Endothelial cell of umbilical vein (primary cell): ENCODE results near the gene TECTA. TPM values are rescaled to one million over a fixed set of nuclear protein-coding genes. Genes with fewer than 3 reads are reported as not detected.
A peak's percentile ranks its signal among the peaks of the same experiment; 100 is the strongest.

Experiments used
- BruUV-seq: library from RNA; stranded (reverse); fragments of 400-500 nt; replicated peaks from 2 replicates; lab custom pipeline; 2021; lab: Mats Ljungman, UMichigan
- CTCF ChIA-PET: fragments of 300-600, 350-600 bp; sonication (Branson Sonifier 250); formaldehyde crosslinking; loops from one replicate; lab custom pipeline; 2021; ENCODE audit warnings: antibody characterized with exemption, inconsistent platforms; lab: Charles Lee
- POLR2A ChIA-PET: fragments of 300-600, 350-600 bp; sonication (Branson Sonifier 250); formaldehyde crosslinking; loops from one replicate; lab custom pipeline; 2021; ENCODE audit warnings: antibody characterized with exemption, inconsistent platforms; lab: Charles Lee
- DNase-seq: peaks from one replicate; pipeline ENCODE4 v3.0.0-alpha.2; 2011; ENCODE audit warnings: low read depth, low spot score
- FAIRE-seq: peaks from 2 replicates; lab custom pipeline; 2011; peaks lifted over from hg19 to GRCh38; lab: Jason Lieb, UNC
- H2AFZ ChIP-seq: 2 replicates; pipeline ENCODE4 v1.6.0; 2012; ENCODE audit warnings: low read depth, low read length, control low read depth, inconsistent platforms
- H3K27ac ChIP-seq: 2 replicates; pipeline ENCODE4 v1.5.1; 2011; ENCODE audit warnings: low read depth, mild to moderate bottlenecking, control low read depth, low read length, moderate library complexity; ENCODE audit not compliant: insufficient read depth
- H3K27me3 ChIP-seq, 2 experiments: 2 replicates each; pipeline versions ENCODE4 v1.6.0 to v1.6.1; 2011; ENCODE audit warnings: low read length in 2 of 2, mixed read lengths in 1 of 2; ENCODE audit not compliant: control insufficient read depth in 2 of 2, insufficient read depth in 2 of 2
- H3K36me3 ChIP-seq, 2 experiments: 2 replicates in 1 of 2; 3 replicates in 1 of 2; pipeline ENCODE4 v1.5.1; 2011; ENCODE audit warnings: low read length in 2 of 2, mild to moderate bottlenecking in 1 of 2, moderate library complexity in 1 of 2; ENCODE audit not compliant: control insufficient read depth in 2 of 2, insufficient read depth in 2 of 2; ENCODE audit errors: extremely low read depth in 1 of 2
- H3K4me1 ChIP-seq: 3 replicates; pipeline ENCODE4 v1.5.1; 2011; ENCODE audit warnings: mild to moderate bottlenecking, low read length; ENCODE audit not compliant: control insufficient read depth, insufficient read depth; ENCODE audit errors: extremely low read depth
- H3K4me2 ChIP-seq: 2 replicates; pipeline ENCODE4 v1.6.1; 2011; ENCODE audit warnings: low read length, control low read depth, mixed read lengths; ENCODE audit not compliant: insufficient read depth
- H3K4me3 ChIP-seq, 3 experiments: fragments of 200-600 bp in 1 of 3; sonication (generic), shearing (Covaris generic) in 1 of 3; replicated peaks in 1 of 3; 2 replicates each; pipeline ENCODE4 v1.5.1; 2011 to 2016; ENCODE audit warnings: control low read depth in 3 of 3, low read length in 3 of 3, mild to moderate bottlenecking in 2 of 3, inconsistent platforms in 1 of 3, low read depth in 1 of 3, moderate library complexity in 1 of 3; ENCODE audit not compliant: insufficient read depth in 1 of 3
- H3K79me2 ChIP-seq: 2 replicates; pipeline ENCODE4 v1.6.0; 2012; ENCODE audit warnings: low read length, inconsistent platforms; ENCODE audit not compliant: control insufficient read depth, insufficient read depth
- H3K9ac ChIP-seq: replicated peaks from 2 replicates; pipeline ENCODE3; 2011; ENCODE audit warnings: low read length, control low read depth; ENCODE audit not compliant: insufficient read depth; ENCODE audit errors: extremely low read depth
- H3K9me1 ChIP-seq: replicated peaks from 3 replicates; pipeline ENCODE4 v1.6.0; 2011; ENCODE audit warnings: mild to moderate bottlenecking, low read length; ENCODE audit not compliant: control insufficient read depth, insufficient read depth; ENCODE audit errors: extremely low read depth
- H3K9me3 ChIP-seq: replicated peaks from 2 replicates; pipeline ENCODE4 v1.5.1; 2012; ENCODE audit warnings: low read length, inconsistent platforms; ENCODE audit not compliant: control insufficient read depth, insufficient read depth
- H4K20me1 ChIP-seq: replicated peaks from 2 replicates; pipeline ENCODE3; 2011; ENCODE audit warnings: mild to moderate bottlenecking, low read length; ENCODE audit not compliant: control insufficient read depth, insufficient read depth; ENCODE audit errors: extremely low read depth
- CTCF ChIP-seq, 2 donors: IDR thresholded peaks; 1 replicate in 1 of 2; 2 replicates in 1 of 2; pipeline ENCODE4 v1.5.1; 2011; ENCODE audit warnings: low read length in 2 of 2, mild to moderate bottlenecking in 2 of 2, moderate library complexity in 2 of 2, control low read depth in 1 of 2, inconsistent platforms in 1 of 2, low read depth in 1 of 2; ENCODE audit not compliant: insufficient read depth in 1 of 2; ENCODE audit errors: extremely low read depth in 1 of 2
- EZH2 ChIP-seq: IDR thresholded peaks from 2 replicates; pipeline ENCODE4 v1.6.1; 2012; ENCODE audit warnings: borderline replicate concordance, low read depth, mild to moderate bottlenecking, moderate library complexity, low read length, inconsistent platforms; ENCODE audit not compliant: severe bottlenecking
- FOS ChIP-seq: IDR thresholded peaks from 2 replicates; pipeline ENCODE4 v1.6.1; 2011; ENCODE audit warnings: mild to moderate bottlenecking, low read length, moderate library complexity, borderline replicate concordance; ENCODE audit not compliant: insufficient read depth
- GATA2 ChIP-seq: IDR thresholded peaks from 2 replicates; pipeline ENCODE4 v1.7.0; 2011; ENCODE audit warnings: low read depth, mild to moderate bottlenecking, moderate library complexity, mixed read lengths, low read length; ENCODE audit not compliant: insufficient read length, insufficient read depth
- JUN ChIP-seq: IDR thresholded peaks from 2 replicates; pipeline ENCODE4 v1.6.1; 2011; ENCODE audit warnings: borderline replicate concordance, low read depth; ENCODE audit not compliant: insufficient read length, insufficient read depth
- MAX ChIP-seq: IDR thresholded peaks from 2 replicates; pipeline ENCODE4 v1.6.1; 2011; ENCODE audit not compliant: insufficient read depth, insufficient read length
- MYC ChIP-seq: IDR thresholded peaks from one replicate; pipeline ENCODE4 v1.6.1; 2011; ENCODE audit warnings: mild to moderate bottlenecking, low read depth, low read length
- POLR2A ChIP-seq: IDR thresholded peaks from 2 replicates; pipeline ENCODE4 v1.6.1; 2012; ENCODE audit warnings: low read depth, mild to moderate bottlenecking, control low read depth, low read length
- POLR2AphosphoS5 ChIP-seq: IDR thresholded peaks from 2 replicates; pipeline ENCODE4 v1.6.1; 2012; ENCODE audit warnings: low read depth, mild to moderate bottlenecking, control low read depth, low read length, moderate library complexity; ENCODE audit not compliant: insufficient read depth
- dilution Hi-C: fragments of 300-500 bp; cut with MboI; formaldehyde crosslinking; loops from one replicate; pipeline ENCODE4 v1.15.0; 2019; ENCODE audit warnings: low sequenced_read_pairs; ENCODE audit not compliant: extremely low pct_ligation_motif_present
- intact Hi-C: fragments of 100-400 bp; cut with micrococcal nuclease; formaldehyde crosslinking; loops from one replicate; pipeline ENCODE4 v1.10.0; 2022
- polyA plus RNA-seq, 4 experiments: library from polyadenylated mRNA; depleted of rRNA in 3 of 4; stranded (reverse) in 3 of 4; unstranded in 1 of 4; fragments of >200 nt; gene quantifications; 2 replicates each; pipeline versions ENCODE4 v1.2.1 to v1.2.3, GENCODE V29; 2011 to 2012; ENCODE audit warnings: missing spikeins in 1 of 4
- total RNA-seq: library from RNA; stranded (reverse); gene quantifications from 2 replicates; pipeline ENCODE4 v1.2.3, GENCODE V29; 2021

The TECTA gene
- total and polyA plus RNA-seq, 2 donors (not counting 3 experiments of a cell fraction or from before 2014, with no cell fraction given): 0.44 to 0.69 TPM

GRCh38 chr11:121117788-121118187, 16.7 kb downstream of the TECTA start:
- Histone ChIP-seq H3K4me1 (peaks cover 14% of the 10 kb centered on the region), H3K9me3 (no peaks in the 10 kb centered on the region), H3K4me3 (no peak overlapping the region), H3K4me2 (peak overlapping the region; percentile 46), H3K9me1 (no peaks in the 10 kb centered on the region), H3K36me3 (no peaks in the 10 kb centered on the region), H3K27ac (peak overlapping the region; percentile 51), H3K9ac (peak overlapping the region; percentile 21), H4K20me1 (no peaks in the 10 kb centered on the region), H3K27me3 (no peaks in the 10 kb centered on the region), H3K79me2 (no peaks in the 10 kb centered on the region), H2AFZ (peak overlapping the region; percentile 23)
- BruUV-seq: no TSS peak
- TF ChIP-seq MYC (no peak), GATA2 (peak; percentile 85), EZH2 (no peak), CTCF (IDR thresholded peaks at IDR 0.05; ENCODE audit: extremely low read depth in 1 of 2, insufficient read depth in 1 of 2, low read depth in 1 of 2, low read length in 2 of 2) (no peak), FOS (peak; percentile 87), JUN (peak; percentile 84), MAX (no peak), POLR2AphosphoS5 (peak; percentile 41), POLR2A (no peak)
- ChIA-PET CTCF (interaction anchor here (1.3 to 1.8 kb wide), 3 partner anchors 8 to 77 kb away, joined by 3 to 9 read pairs (median 3); no protein-coding TSS in a partner anchor), POLR2A (no interaction called here)
- peak; percentile 77 for FAIRE-seq
- intact Hi-C loops (loop anchor here (5.0 to 10.0 kb wide), 2 partner anchors 75 to 433 kb away; no protein-coding TSS in a partner anchor), dilution Hi-C loops (no loop called here)
- DNase-seq: peak; percentile 78
